8988T (cell line): Measurements from ENCODE around the gene DENND4B.

Source experiments
- DNase-seq: peaks from one replicate; pipeline ENCODE4 v3.0.0; 2011

DENND4B gene

DNA sequence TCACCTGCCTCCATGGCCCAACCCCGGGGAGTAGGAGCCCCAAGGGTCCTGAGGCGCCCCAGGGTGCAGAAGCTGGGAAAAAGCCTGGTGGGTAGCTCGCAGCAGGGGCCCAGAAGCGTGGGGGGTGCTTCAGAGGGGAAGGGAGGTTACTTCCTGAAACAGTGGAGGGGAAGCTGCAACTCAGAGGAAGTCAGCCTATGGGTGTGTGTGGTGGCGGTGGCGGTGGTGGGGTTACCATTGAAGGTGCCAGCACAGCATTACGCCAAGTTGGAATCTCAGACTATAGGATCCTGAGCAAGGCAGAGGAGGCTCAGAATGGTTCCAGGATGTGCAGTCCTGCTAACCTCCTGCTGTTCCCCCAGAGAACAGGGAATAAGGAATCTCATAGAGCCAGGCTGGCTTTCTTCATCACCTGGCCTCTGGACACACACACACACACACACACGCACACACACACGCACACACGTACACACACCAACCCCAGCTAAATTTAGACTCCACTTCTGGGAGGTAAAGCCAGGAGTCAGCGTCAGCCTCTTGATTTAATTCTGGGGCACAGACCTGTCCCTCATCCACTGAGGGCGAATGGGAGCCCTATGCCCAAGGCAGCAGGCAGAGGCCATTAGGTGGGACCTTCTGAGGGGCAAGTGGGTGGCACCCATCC is 1.3 kb downstream of the DENND4B start:
- DNase-seq = no peak

DNA sequence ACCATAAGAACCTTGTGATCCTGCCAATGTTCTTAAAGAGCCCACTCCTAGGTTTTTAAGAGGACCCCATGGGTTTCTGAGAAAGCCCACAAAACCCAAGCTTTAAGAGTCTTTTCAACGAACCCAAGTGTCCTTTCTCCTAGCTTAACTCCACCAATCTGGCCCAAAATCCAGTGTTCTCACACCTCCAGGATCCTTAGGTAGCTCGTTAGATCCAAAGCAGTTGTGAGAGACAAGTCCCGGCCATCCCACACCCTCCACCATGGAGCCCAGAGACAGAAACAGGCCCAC is 1.7 kb downstream of the DENND4B start:
- DNase-seq = no peak

DNA sequence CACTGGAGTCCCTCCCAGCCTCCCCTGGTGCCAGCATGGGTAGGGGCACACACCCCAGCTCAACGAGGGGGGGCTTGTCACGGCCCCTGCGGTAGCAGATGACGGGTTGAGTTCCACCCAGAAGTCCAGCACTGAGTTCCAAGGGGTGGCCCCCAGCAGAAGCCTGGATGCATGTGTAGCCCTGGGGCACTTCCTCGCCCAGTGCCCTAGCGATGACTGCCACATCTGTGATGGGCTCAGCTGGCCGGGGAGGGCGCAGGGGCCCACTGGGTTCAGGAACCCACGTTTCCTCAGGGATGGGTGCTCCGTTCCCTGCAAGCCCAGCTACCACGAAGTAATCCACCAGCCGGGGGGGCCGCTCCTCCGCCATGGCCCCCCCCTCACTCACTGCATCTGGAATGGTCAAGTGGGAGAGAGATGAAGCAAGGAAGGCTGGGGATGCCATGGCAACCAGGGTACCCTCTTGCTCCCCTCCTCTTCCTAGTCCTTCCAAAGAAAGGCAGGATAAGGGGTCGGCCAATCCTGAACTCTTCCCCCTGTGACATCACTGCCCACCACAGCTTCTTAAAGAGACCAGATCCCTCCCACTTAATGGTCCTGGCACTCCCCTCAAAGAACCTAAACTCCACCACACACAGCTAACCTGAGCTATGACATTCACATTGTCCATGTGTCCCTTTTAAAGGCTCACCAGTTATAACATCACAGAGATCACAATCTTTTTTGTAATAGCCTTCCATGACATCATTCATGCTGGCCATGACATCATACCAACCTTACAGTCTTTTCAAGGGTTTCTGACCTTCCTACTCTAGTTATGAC is 2.3 kb downstream of the DENND4B start:
- DNase-seq = no peak

DNA sequence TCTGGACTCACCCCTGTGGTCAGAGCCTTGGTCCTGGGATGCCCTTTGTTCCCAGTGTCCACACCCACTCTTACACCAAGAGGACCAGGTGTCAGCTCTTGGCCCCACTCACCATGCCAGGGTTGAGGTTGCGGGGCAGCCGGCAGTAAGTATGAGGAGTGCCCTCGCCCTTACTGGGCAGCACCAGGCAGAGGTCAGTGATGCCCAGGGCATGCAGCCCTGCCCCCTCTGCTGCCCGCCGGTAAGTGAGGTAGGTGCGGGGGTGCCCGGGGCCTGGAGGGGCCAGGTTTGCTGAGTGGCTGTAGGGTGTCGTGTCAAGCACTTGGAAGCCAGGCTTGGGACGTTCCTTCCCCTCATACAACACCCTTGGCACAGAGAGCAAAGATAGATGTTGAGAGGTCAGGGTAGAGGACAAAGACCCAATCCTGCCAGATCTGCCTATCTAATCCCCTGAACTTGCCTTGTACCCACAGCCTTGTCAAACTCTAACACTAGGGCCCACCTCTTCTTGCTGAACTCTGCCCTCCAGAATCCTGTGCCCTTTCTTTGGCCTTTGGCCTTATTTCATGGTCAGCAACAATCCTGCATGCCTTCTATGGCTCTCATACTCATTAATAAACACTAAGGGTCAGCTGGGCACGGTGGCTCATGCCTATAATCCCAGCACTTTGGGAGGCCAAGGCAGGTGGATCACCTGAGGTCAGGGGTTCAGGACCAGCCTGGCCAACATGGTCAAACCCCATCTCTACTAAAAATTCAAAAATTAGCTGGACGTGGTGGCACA is 3.6 kb downstream of the DENND4B start:
- no peak for DNase-seq

DNA sequence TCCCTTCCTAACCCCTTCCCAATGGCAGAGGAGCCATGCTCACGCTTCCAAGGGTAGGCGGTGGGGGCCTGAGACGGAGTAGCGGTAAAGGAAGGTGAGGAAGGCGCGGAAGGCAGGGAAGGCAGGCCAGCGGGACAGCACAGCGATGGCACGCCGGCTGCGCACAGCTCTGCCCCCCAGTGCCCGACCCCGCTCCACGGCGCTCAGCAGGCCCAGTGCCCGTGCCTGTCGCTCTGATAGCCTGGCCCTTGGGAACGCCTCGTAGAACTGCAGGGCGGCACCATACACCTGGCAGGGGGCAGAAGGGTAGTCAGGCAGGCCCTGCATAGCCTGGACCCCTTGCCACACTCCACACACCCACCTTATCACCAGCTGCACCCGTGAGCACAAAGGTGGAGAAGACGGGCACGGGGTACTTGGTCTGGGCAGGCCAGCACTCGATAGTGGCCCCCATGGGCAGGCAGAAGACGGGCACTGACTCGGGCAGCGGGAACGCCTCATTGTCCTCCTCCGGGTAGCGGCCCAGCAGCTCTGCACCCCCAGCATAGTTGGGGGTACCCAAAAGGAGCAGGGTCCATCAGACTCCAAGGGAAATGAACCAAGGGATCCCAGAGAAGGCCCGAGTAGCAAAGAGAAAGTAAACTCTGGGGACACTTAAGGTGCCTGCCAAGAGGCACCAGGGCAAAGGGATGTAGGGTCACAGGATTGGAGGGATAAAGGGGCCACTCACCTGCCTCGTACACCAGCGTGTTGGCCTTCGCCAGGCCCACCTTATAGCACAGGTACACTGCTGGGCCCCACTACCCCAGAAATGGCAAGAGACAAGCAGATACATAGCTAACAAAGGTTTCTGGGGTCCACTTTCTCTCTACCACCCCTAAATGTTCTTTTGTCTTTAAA is 4.4 kb downstream of the DENND4B start:
- no peak for DNase-seq

DNA sequence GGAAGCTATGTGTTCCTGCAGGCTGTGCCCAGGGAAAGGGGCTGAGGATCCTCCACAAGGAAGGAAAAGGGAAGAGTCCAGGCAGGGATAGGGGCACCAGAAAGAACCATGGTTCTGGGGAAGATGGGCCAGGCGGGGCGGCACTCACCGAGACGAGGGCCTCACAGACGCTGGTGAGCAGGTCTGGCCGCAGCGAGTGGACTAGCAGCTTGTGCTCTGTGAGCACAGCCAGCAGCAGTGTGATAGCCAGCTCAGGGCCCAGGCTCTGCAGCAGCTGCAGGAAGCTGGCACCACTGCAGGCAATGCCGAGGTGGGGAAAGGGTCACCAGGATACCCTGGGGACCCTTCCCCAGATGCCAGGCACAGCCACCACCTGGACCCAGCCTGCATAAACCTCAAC is 5.8 kb downstream of the DENND4B start:
- no peak for DNase-seq

DNA sequence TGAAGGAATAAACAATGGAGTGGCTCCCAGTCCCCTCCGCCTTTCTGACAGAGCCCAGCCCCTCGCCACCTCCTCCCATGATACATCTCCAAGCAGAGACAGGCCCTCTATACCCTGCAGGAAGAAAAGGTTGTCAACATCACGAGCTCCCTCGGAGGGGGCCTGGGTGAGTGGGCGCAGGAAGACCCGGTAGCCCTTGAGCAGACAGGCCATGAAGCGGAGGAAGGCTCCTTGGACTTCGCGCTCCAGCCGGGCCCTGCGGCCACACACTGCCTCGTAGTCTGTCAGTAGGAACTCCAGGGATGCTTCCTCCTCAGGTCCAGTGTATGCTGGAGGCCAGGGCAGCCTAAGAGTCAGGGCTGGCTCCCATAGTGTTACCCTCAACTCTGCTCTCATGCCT is 7.0 kb downstream of the DENND4B start:
- no peak for DNase-seq

DNA sequence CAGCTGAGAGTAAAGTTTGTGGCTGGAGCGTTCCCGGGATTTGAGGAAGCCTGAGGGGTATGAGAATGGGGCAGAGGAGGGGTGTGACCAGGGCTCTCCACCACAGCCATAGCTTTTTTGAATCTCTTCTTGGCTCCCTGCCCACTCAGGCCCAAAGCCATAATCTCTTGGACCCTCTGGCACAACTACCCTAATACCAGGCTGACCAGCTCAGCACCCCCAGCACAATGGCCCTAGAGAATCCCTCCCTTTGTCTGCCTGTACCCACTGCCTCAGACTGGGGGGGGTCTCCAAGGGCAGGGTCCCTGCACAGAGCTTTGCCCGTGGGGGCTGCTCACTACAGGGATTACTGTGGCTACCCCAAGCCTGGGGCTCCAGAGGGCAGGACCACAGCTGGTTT is 7.5 kb downstream of the DENND4B start:
- DNase-seq = no peak

DNA sequence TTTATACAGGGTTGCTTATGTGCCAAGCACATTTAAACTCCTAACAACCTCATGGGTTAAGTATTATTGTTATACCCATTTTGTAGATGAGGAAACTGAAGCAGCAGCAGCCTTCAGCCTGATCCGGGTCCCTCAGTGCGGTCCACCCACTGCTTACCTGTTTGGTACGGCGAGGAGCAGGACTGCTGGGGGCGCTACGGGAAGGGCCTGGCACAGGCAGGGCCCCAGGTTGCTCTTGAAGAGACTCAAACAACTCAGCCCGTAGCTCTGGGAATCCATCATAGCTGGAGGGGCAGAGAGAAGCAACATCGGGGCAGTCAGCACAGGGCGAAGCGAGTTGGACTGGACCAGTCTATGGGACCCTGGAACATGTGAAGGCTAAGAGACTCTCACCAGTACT is 9.2 kb downstream of the DENND4B start:
- no peak for DNase-seq

DNA sequence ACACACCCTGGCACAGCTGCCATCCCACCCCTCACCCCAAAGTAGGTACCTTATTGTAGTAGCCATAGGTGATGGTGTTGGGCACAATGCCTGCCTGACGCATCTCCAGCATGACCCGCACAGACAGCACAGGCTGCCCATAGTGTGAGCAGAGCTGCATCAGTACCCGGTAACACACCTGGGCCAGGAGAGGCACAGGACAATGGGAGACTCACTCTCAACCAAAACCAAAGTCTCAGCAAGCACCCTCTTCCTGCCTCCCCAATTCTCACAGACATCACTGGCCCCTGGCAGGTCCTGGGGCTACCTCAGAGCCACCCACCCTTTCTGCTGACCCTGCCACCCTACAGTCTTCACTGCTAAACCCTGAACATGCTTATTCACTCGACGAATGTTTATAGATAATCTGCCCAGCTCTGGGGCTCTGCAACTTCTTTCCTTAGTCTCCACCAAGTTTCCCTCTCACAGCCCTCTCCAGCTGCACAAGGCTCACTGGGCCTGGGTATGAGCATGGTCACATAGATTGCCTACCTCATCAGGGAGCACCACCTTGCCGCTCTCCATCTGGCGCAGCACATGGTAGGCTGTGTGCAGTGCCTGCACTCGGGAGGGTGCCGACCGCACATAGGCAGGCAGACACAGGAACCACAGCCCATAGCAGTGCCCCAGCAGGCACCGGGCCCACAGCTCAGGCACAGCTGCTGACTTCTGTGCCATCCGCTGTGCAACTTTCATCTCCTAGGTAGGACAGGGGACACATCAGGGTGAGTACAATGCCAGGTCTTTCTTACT is 10.3 kb downstream of the DENND4B start:
- DNase-seq = no peak

DNA sequence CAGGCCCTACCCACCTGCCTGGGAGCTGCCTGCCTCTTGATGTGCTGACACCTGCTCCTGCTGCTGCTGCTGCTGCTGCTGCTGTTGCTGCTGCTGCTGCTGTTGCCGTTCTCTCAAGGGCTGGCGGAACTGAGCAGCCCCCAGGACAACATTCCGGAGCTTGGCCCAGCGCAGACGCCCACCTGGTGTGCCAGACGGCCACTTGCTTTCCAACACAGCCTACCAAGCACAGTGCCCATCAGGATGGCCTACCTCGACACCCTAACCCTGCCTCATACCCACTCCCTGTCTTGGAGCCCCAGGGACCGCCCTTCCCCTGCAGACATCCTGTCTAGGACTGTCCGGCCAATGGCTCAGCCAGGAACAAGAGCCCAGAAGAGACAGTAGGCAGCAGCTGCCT is 11.8 kb downstream of the DENND4B start:
- DNase-seq = no peak

DNA sequence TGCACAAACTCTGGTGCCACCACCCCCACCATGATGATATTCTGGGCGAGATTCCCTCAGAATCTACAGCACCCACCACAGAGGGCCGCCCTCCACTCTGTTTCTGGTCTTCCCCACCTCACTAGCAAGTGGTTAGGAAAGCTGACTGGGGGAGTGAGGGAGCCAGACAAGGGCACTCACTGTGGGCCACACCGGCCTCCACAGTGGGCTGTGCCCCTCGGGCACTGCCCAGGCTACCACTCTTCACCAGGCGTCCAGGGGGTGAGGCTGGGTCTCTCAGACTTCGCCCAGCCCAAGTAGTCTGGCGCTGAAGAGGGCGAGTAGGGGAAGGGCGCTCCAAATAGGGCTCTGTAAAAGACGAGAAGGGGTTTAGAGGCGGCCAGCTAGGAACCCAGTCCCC is 12.6 kb downstream of the DENND4B start:
- no peak for DNase-seq

DNA sequence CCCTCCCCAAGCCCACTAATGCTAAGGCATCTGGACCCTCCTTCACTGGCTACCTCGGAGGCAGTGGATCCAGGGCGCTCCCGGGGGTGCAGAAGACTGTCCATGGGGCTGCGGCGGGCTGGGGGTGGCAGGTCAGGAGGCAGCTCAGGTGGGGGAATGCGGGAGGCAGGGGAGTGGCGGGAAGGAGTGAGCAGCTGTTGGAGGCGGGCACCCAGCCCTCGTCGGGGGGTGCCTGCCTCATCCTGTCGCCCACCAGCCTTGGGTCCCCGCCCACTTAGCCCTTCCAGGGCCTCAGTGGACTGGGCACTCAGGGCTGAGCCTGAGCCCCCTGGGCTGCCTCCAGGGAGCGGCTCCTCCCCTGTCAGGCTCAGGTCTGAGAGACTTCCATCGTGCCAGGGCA is 13.1 kb downstream of the DENND4B start:
- no peak for DNase-seq

DNA sequence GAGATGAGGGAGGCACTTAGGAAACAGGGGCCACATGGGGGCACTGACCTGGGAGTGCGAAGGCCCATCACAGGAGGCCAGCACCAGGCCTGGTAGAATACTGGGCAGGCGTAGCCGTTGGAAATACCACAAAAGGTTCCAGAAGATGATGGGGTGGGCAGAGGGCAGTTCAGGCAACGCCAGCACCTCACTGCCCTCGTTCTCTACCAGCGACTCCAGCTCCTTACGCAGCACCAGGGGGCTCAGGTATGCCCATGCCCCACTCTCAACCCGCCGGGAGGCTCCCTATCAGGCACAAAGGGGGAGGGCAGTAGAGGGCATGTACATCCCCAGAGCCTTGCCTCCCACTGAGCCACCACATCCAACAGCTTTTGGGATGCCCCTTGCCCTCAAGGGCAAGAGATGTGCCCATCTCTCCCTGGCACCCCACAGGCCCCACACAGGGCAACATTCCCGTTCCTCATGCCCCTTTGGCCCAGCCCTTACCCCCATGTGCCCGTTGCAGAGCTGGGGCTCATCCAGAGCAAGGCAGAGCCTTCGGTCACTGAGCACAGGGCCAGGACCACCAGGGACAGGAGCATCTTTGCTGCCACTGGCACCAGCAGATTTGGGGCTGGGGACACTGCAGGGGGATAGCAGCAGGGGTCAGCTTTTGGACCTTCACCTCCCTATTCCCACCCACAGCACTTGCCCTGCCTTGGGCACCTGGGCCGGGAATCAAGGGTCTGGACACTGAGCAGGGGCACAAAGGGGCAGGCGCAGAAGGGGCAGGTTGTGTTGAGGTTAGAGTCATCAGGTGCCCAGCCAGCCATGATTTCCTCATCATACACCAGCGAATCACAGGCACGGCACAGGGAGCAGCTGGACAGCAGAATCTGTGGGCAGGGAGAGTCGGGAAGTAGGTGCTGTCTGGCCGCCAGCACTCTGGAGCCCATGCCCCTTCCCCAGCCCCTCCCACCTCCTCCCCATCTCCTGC is 14.1 kb downstream of the DENND4B start:
- DNase-seq = no peak

DNA sequence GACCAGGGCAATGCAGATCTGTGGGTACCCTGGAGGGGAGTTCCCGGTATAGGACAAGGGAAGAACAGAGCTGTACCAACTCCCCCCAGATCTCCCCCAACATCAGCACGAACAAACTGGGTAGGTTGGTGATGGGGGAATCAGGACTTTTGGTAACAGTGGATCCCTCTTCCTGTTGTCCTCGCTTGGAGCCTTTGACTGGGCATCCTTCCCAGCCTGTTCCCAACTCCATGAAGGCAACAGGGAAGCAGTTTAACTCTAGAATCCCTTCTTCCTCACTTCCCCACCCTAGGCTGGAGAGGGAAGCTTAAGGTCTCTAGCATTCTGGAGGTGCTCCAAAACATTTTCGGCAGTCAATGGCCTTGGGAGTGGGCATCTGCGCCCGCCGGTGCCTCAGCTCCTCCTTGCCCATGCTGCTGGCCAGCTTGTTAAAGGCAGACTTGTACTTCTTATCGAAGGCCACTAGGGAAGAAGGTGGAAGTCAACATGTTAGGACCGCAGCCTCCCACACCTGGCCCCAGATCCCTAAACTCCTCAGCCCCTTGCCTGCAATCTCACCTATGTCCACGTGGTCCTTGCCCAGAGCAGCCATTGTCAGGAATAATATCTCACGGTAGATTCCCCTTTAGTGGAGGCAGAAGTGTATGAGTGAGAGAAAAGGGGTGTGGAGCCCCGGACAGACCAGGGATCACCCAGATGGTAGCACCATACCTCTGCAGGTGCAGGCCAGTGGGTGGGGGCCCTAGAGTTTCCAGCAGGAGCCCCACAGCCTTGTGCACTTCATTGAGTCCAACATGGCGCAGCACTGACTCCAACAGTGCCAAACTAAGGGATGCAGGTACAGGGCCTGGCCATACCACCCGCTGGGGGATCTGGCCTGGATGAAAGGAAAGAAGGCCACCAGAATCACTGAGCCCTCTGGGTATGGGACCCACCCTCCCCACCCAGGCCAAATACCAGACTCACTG is 16.3 kb downstream of the DENND4B start:
- no peak for DNase-seq

DNA sequence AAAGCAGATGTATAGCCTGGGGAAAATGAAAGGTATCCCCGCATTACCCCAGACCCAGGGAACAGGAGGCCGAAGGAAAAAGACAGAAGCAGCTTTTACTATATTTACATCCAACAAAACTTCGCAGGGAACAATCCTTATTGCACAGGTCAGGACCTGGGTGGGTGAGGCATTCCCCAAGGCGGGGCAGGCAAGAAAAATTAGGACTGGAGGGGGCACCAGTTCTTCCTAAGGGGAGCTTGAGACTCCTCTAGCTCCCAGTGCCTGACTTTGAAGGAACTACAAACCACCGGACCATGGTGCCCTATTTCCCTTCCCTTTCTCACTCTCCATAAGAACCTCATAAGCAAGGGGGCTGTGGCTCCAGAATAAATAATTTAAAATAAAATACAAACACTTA is 17.1 kb downstream of the DENND4B start:
- DNase-seq = no peak

DNA sequence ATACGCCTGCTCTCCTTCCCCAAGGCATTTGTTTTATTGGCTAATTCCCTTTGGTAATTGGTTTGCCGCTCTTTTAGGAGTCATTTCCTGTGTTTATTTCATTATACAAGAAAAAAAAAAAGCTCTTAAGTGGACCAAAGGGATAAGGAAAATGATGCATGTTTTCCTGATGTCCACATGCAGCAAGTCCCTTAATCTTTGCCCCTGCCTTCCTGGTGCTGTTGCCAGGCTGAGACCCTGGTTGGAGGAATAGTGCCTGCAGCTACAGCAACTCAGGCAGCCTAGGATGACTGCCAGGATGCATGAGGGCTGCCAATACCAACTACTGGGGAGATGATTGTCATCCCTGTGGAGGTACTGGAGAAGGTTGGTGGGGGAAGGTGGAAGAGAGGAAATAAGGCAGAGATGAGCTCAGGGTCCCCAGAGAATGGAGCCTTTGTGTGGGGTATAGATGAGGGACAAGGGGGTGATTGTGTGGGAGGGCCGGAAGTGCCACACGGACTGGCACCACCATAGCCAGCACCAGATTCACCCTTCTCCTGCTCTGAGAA is 17.7 kb downstream of the DENND4B start:
- DNase-seq = no peak

DNA sequence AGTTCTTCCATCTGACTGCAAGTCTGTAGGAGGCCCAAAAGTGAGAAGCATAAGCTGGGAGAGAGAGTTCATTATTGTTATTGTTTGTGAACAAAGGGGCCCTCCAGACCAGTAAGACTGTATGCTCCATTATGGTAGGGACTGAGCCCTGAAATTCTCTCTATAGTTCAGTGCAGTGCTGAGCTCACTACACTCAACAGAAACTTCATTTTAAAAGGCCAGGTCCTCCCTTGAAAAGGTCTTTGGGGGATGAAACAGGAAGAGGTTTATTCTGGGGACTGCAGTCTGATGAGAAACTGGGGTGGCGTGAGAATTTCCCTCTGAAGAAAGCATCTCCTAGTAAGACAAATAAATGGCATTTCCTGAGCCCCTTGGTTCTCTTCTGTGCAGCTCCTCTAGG is 18.3 kb downstream of the DENND4B start:
- DNase-seq = no peak

DNA sequence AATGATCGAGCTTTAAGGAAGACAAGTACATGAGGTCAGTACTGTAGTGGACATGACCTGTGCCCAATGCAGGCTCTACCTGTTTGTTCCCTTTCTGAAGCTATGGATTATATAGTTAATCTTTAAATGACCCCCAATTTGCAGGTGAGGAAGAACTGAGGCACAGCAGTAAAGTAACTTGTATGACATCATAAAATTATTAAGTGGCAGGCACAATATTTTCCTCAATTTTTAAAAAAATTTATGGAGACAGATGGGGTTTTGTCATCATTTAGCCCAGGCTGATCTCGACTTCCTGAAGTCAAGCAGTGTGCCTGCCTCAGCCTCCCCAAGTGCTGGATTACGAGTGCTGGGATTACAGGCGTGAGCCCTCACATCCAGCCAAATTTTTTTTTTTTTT is 20.1 kb downstream of the DENND4B start:
- no peak for DNase-seq
